Pulmonary artery endothelial cell (primary cell): ENCODE data around the gene TOP2A. TPM values are rescaled to one million over a fixed set of nuclear protein-coding genes. Genes with fewer than 3 reads are reported as not detected.
"Not testable (repeated sequence)": the region's sequence is repeated elsewhere in the genome, so short reads cannot be mapped to it uniquely, and the experiment has no call there.

Experiments
- DNase-seq: peaks from one replicate; pipeline ENCODE4 v3.0.0-alpha.2; 2011; ENCODE audit warnings: low read depth, low spot score
- total RNA-seq: library from RNA; depleted of rRNA; stranded (reverse); fragments of >200 nt; gene quantifications from 2 replicates; pipeline ENCODE4 v1.2.3, GENCODE V29; 2014

TOP2A gene
- total RNA-seq, 1 donor from 2014 or later: 59.6 TPM

DNA sequence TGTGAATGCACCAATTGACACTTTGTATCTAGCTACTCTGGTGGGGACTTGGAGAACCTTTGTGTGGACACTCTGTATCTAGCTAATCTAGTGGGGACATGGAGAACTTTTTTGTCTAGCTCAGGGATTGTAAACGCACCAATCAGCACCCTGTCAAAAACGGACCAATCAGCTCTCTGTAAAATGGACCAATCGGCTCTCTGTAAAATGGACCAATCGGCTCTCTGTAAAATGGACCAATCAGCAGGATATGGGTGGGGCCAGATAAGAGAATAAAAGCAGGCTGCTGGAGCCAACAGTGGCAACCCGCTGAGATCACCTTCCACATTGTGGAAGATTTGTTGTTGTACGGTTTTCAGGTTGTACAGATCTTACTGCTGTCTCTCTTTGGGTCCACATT, 41.2 kb downstream of the TOP2A start:
- not testable (repeated sequence) for DNase-seq

- DNase-seq: not testable (repeated sequence)
These were observed 41.9 kb downstream of the TOP2A start for GRCh38 chr17:40375786-40376185.

DNA sequence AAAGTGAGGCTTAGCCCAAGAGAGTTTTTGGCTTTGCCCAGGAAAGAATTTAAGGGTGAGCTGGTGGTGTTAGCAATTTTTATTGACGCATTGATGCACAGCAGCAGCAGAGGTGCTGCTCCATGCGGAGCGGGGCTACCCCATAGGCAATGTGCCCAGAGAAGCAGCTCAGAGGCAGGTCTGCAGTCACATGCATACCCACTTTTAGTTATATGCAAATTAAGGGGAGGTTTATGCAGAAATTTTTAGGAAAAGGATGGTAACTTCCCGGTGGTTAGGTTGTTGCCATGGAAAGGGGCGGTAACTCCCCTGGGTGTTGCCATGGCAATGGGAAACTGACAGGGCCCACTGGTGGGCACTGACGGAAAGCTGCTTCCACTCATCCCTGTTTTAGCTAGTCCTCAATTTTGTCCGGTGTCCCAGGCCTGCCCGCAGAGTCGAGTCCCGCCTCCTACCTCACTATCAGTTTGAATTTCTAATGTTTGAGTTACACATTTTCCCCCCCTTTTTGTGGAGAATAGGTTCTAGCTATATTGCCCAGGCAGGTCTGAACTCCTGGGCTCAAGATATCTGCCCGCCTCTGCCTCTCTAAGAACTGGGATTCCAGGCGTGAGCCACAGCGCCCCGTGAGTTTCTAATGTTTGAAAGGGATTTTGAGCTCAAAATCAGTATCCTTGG, 42.7 kb downstream of the TOP2A start:
- DNase-seq: no peak

DNA sequence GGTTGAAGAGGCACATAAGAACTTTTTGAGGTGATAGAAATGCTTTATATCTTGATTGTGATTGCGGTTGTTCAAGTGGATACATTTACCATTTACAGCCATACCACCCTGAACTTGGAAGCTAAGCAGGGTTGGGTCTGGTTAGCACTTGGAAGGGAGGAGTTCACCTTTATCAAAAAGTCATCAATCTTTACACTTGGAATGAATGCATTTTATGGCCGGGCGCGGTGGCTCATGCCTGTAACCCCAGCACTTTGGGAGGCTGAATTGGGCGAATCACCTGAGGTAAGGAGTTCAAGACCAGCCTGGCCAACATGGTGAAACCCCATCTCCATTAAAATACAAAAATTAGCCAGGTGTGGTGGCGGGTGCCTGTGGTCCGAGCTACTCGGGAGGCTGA, 43.7 kb downstream of the TOP2A start:
- no peak for DNase-seq

GRCh38 chr17:40373324-40373723, 44.4 kb downstream of the TOP2A start:
- no peak for DNase-seq

DNA sequence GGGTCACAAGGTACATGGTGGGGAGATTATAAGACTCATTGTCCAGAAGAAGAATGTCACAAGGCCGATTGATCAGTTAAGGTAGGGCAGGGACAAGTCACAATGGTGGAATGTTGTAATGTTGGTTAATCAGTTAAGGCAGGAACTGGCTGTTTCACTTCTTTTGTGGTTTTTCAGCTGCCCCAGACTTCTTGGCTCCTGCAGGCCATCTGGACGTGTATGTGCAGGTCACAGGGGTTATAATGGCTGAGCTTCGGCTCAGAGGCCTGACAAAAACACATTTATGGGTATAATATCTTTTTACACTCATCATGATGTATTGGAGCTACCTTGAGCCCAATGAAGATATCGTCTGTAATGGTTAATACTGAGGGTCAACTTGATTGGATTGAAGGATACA, 45.1 kb downstream of the TOP2A start:
- DNase-seq: not testable (repeated sequence)

- no peak for DNase-seq
These were observed 45.7 kb downstream of the TOP2A start for GRCh38 chr17:40372031-40372430.

- DNase-seq: no peak
These were observed 46.3 kb downstream of the TOP2A start for GRCh38 chr17:40371261-40371929.

- DNase-seq: no peak
These were observed 47.8 kb downstream of the TOP2A start for GRCh38 chr17:40369923-40370322.

- not testable (repeated sequence) for DNase-seq
These were observed 50.0 kb downstream of the TOP2A start for GRCh38 chr17:40367728-40368127.

- DNase-seq: no peak
These were observed 50.7 kb downstream of the TOP2A start for GRCh38 chr17:40366861-40367518.

GRCh38 chr17:40366076-40366860, 51.4 kb downstream of the TOP2A start:
- no peak for DNase-seq

GRCh38 chr17:40364906-40365305, 52.8 kb downstream of the TOP2A start:
- no peak for DNase-seq

GRCh38 chr17:40364121-40364861, 53.4 kb downstream of the TOP2A start, which contains the start of gene GJD3:
Gene GJD3 (minus strand): TSS chr17:40364737. CDS start chr17:40363815, 922 bp downstream.
- DNase-seq: no peak

- DNase-seq: no peak
These were observed 54.4 kb downstream of the TOP2A start for GRCh38 chr17:40363111-40363827.

DNA sequence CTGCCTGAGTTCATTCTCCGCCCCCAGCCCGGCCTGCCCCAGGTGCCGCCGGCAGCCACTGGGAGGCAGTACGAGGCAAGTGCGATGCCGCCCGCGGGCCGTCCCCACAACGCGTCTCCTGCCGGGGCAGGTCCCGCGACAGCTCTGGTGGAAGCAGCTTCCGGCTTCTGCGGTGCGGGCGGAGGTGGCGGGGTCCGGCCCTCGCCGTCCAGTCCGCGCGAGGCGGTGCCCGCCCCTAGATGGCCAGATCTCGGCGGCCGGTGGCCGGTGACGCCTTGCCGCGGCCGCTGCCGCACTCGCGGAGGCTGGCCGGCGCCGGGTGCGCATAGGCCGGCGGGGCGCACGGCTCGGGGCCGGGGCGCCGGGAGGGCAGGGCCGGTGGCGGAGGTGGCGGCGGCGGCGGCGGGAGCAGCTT, 55.0 kb downstream of the TOP2A start:
- no peak for DNase-seq

DNA sequence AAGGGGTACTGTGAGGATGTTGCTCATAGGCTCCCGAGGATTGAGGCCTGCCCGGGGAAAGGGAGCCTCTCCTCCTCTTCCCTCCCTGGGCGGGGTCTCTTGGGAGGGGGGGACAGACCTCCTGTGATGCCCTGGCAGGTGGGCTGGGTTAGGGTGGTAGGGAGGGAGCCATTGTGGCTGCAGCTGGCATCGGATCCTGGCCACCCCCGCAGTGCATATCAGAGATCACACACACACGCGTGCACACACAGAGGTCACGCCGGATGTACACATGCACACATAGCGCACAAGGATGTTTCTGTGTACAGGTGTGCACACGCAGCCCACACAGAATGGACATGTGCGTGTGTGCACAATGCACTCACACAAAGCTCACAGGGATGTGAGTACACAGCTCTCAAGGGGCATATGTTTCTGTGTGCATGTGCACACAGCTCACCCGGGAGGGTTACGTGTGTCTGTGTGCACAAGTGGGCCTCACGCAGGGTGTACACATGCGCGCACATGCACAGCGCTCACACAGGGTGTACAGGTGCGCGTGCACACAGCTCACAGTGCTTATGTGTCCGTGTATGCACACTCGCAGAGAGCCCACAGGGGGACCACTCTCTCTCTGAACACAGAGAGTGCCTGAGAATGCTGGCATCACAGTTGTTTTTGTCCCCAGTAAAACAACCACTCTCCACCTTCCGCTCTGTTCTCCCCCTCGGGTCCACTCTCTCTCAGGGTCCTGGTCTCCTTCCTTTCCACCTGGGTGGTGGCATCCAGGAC, 55.6 kb downstream of the TOP2A start:
- DNase-seq: no peak

GRCh38 chr17:40361063-40361924, 56.4 kb downstream of the TOP2A start:
- DNase-seq: no peak

DNA sequence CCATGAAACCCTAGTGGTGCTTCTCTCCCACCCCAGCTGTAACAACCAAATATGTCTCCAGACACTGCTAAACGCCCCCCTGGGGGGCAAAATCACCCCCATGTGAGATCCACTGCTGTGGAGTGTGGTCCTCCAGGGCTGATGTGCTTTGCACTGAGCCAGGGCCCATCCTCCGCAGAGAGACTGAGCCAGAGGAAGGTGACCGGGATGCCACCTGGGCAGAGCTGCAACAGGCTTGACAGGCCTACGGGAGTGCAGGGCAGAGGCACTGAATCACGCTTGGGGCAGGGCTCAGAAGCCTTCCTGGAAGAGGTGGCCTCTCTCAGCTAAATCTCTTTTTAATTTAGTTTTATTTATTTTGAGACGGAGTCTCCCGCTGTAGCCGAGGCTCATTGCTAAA, 57.6 kb downstream of the TOP2A start:
- DNase-seq: no peak
